PC-3 (cell line): Measurements from ENCODE around the gene CEP128. TPM values are rescaled to one million over a fixed set of nuclear protein-coding genes. Genes with fewer than 3 reads are reported as not detected.

Experiments
- ATAC-seq: fragments of 200-7000 bp; cut with Tn5 transposase; 2 replicates; pipeline ENCODE4 v1.9.1; 2020; ENCODE audit warnings: mild to moderate bottlenecking, moderate library complexity
- BruUV-seq: library from RNA; stranded (reverse); fragments of 400-500 nt; replicated peaks from 2 replicates; lab custom pipeline; 2021; lab: Mats Ljungman, UMichigan
- CTCF ChIA-PET: fragments of 300-600 bp; sonication (Branson Sonifier 250); formaldehyde crosslinking; loops from one replicate; lab custom pipeline; 2022; ENCODE audit warnings: antibody characterized with exemption; lab: Charles Lee
- POLR2A ChIA-PET: fragments of 300-600 bp; sonication (Branson Sonifier 250); formaldehyde crosslinking; loops from one replicate; lab custom pipeline; 2022; ENCODE audit warnings: antibody characterized with exemption; ENCODE audit not compliant: unreplicated experiment; lab: Charles Lee
- DNase-seq: peaks from one replicate; pipeline ENCODE4 v3.0.0-alpha.2; 2015
- H2AFZ ChIP-seq: fragments of 300-600 bp; sonication (generic); 2 replicates; pipeline ENCODE4 v1.6.0; 2016; ENCODE audit warnings: antibody characterized with exemption, low read length
- H3F3A ChIP-seq: fragments of 300-600 bp; sonication (generic); one replicate; pipeline ENCODE4 v1.6.0; 2017; ENCODE audit warnings: antibody characterized with exemption, low read length, control low read depth, mild to moderate bottlenecking; ENCODE audit not compliant: unreplicated experiment
- H3K27ac ChIP-seq: fragments of 300-600 bp; sonication (generic); 2 replicates; pipeline ENCODE4 v1.5.1; 2016; ENCODE audit warnings: mild to moderate bottlenecking, low read length
- H3K27me3 ChIP-seq: fragments of 300-600 bp; sonication (generic); 2 replicates; pipeline ENCODE4 v1.6.1; 2016; ENCODE audit warnings: low read length, mixed read lengths
- H3K36me3 ChIP-seq: fragments of 300-600 bp; sonication (generic); 2 replicates; pipeline ENCODE4 v1.6.1; 2016; ENCODE audit warnings: low read depth, mixed run types, low read length, mixed read lengths
- H3K4me1 ChIP-seq: fragments of 300-600 bp; sonication (generic); 2 replicates; pipeline ENCODE4 v1.5.1; 2016; ENCODE audit warnings: low read length; ENCODE audit not compliant: insufficient read depth
- H3K4me2 ChIP-seq: fragments of 300-600 bp; sonication (generic); 2 replicates; pipeline ENCODE4 v1.6.0; 2016; ENCODE audit warnings: low read length
- H3K4me3 ChIP-seq: fragments of 300-600 bp; sonication (generic); 2 replicates; pipeline ENCODE4 v1.5.1; 2016; ENCODE audit warnings: mild to moderate bottlenecking, low read length, mixed read lengths
- H3K79me2 ChIP-seq: fragments of 300-600 bp; sonication (generic); 2 replicates; pipeline ENCODE4 v1.6.1; 2017; ENCODE audit warnings: low read length, mixed read lengths
- H3K9ac ChIP-seq: fragments of 300-600 bp; sonication (generic); 2 replicates; pipeline ENCODE4 v1.6.0; 2016; ENCODE audit warnings: mild to moderate bottlenecking, low read length
- H3K9me2 ChIP-seq: fragments of 300-600 bp; sonication (generic); replicated peaks from 2 replicates; pipeline ENCODE4 v1.6.1; 2016; ENCODE audit warnings: mixed run types, low read length, mixed read lengths
- H3K9me3 ChIP-seq: fragments of 300-600 bp; sonication (generic); 2 replicates; pipeline ENCODE4 v1.6.1; 2016; ENCODE audit warnings: low read length, mixed read lengths
- H4K20me1 ChIP-seq: fragments of 300-600 bp; sonication (generic); 2 replicates; pipeline ENCODE4 v1.6.1; 2016; ENCODE audit warnings: low read length, mixed read lengths
- EZH2 ChIP-seq: fragments of 300-600 bp; sonication (generic); IDR thresholded peaks from one replicate; pipeline ENCODE4 v1.6.1; 2017; ENCODE audit warnings: antibody characterized with exemption, mild to moderate bottlenecking, low read length; ENCODE audit not compliant: unreplicated experiment
- EZH2phosphoT487 ChIP-seq: fragments of 300-600 bp; sonication (generic); IDR thresholded peaks from 2 replicates; pipeline ENCODE4 v1.6.1; 2018; ENCODE audit warnings: mild to moderate bottlenecking, antibody characterized with exemption, low read length, borderline replicate concordance
- intact Hi-C: fragments of 100-400 bp; cut with micrococcal nuclease; formaldehyde crosslinking; loops from 2 replicates; pipeline ENCODE4 v1.9.0; 2023
- total RNA-seq: library from RNA; depleted of rRNA; stranded (reverse); fragments of >200 nt; gene quantifications from 2 replicates; pipeline ENCODE4 v1.2.3, GENCODE V29; 2014
- TF ChIP-seq, protein P1 (sequence below): fragments of 300-600 bp; sonication (generic); conservative IDR thresholded peaks from 2 replicates; pipeline ENCODE4 v1.5.1; 2017; ENCODE audit warnings: antibody characterized with exemption, low read depth, mild to moderate bottlenecking, low read length

CEP128 gene
- total RNA-seq, 1 experiment from 2014 or later = 11.6 TPM

DNA sequence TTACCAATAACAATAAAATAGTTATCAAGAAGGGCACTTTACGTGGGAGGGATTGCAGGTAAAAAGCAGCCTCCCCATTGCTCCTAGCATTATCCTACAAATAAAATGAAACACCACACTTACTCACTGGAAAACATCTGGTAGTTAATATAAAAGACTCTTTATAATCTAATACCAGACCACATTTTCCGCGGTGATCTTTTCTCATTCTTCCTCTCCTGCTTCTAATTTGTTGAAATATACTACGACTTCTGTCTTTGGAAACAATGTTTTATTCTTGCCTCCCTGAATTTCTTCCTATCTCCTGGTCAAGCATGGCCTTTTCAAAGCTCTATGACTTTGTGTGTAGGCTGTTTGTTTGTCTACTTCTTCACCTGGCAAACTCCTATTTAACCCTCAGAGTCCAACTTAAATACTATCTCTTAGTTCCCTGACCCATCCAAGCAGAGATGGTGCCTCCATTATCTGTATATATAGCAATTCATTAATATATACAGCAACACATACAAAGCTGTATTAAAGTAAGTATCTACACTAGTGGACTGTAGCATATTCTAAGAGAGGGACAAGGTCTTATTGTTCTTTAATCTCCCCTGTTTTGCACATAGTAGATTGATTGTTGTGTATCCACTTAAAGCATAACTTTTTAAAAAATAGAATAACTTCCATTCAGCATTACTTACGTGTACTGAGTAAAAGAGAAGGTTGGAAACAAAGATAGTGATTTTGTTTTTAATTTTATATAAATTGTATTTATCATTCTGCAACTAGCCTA lies 228.3 kb downstream of the CEP128 start:
- TF ChIP-seq, protein P1, sequence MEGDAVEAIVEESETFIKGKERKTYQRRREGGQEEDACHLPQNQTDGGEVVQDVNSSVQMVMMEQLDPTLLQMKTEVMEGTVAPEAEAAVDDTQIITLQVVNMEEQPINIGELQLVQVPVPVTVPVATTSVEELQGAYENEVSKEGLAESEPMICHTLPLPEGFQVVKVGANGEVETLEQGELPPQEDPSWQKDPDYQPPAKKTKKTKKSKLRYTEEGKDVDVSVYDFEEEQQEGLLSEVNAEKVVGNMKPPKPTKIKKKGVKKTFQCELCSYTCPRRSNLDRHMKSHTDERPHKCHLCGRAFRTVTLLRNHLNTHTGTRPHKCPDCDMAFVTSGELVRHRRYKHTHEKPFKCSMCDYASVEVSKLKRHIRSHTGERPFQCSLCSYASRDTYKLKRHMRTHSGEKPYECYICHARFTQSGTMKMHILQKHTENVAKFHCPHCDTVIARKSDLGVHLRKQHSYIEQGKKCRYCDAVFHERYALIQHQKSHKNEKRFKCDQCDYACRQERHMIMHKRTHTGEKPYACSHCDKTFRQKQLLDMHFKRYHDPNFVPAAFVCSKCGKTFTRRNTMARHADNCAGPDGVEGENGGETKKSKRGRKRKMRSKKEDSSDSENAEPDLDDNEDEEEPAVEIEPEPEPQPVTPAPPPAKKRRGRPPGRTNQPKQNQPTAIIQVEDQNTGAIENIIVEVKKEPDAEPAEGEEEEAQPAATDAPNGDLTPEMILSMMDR = no peak
- no peak for TF ChIP-seq EZH2phosphoT487
- TF ChIP-seq EZH2 = no peak
- DNase-seq (no peak), ATAC-seq (no peak)
- no peaks in the 10 kb centered on the region for H3K27me3 ChIP-seq
- no peaks in the 10 kb centered on the region for H3F3A ChIP-seq
- no peaks in the 10 kb centered on the region for H4K20me1 ChIP-seq
- ChIA-PET POLR2A (no interaction called here), CTCF (no interaction called here)
- H3K36me3 ChIP-seq = no peaks in the 10 kb centered on the region
- no peaks in the 10 kb centered on the region for H3K9me3 ChIP-seq
- H3K4me1 ChIP-seq = no peaks in the 10 kb centered on the region
- no peak overlapping the region for H2AFZ ChIP-seq
- H3K4me2 ChIP-seq = no peak overlapping the region
- no peak overlapping the region for H3K9ac ChIP-seq
- intact Hi-C loops = no loop called here
- no peak overlapping the region for H3K27ac ChIP-seq
- H3K9me2 ChIP-seq = no peaks in the 10 kb centered on the region
- no peak overlapping the region for H3K4me3 ChIP-seq
- BruUV-seq = no TSS peak
- H3K79me2 ChIP-seq = no peaks in the 10 kb centered on the region

DNA sequence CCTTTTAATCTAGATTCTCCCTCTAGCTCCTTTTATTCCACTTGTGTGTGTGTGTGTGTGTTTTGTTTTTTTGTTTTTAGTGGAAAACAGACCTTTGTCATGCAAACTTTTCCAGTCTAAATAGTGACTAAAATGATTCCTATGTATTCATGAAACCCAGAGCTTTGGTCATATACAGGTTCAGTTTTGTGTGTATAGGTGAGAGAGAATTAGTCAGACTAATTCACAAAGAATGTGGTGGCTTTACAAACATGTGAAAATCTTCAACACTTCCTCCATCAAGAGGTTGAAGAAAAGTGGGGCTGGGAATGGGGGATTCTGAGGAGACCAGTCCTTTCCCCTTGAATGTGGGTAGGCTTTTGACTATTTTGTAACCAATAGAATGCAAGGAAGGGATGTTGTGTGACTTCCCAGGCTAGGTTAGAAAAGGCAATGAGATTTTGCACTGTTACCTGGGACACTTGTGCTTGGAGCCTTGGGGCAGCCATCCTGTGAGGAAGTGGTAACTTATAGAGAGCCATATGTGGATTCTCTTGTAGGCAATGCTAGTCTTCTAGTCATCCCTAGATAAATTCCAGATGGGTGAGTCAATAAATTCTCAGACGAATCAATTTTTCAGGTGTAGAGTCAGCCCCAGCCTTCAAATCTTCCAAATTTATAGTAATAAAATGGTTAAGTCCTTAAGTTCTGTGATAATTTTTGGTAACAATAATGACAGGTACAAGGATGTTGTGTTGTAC lies 236.1 kb downstream of the CEP128 start:
- no TSS peak for BruUV-seq
- DNase-seq = peak; percentile 64
- Histone ChIP-seq H3F3A (no peaks in the 10 kb centered on the region), H4K20me1 (no peaks in the 10 kb centered on the region), H3K27me3 (no peaks in the 10 kb centered on the region), H3K4me2 (peak overlapping the region; percentile 20; the same call in 1 of the 2 replicates), H2AFZ (no peak overlapping the region), H3K9ac (no peak overlapping the region), H3K79me2 (no peaks in the 10 kb centered on the region), H3K4me1 (peaks cover 10% of the 10 kb centered on the region), H3K9me2 (no peaks in the 10 kb centered on the region), H3K36me3 (no peaks in the 10 kb centered on the region), H3K27ac (no peak overlapping the region), H3K4me3 (no peak overlapping the region; the same call in 1 of the 2 replicates), H3K9me3 (no peaks in the 10 kb centered on the region)
- CTCF ChIA-PET = no interaction called here
- intact Hi-C loops = no loop called here
- POLR2A ChIA-PET = no interaction called here
- TF ChIP-seq EZH2phosphoT487 (no peak), EZH2 (no peak)
- TF ChIP-seq, protein P1 = no peak
- ATAC-seq = peak; percentile 29; the same call in 1 of the 2 replicates

DNA sequence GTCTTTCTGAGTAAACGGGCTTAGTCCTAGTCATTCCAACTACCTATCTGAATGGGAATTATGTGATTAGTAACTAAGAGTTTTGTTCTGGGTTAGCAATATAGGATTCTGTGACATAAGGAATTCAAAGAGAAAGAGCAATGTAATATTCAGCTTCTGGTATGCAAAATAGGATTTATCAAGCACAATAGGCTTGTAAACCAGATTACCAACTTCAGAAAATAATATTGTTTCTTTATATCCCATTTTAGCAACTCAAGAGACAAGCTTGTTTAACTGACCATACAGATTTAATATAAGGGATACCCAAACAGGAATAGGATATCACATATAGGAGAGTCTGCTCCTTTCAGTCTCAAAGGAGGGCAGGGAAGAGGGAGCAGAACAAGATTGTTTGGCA lies 240.9 kb downstream of the CEP128 start:
- ChIA-PET POLR2A (no interaction called here), CTCF (no interaction called here)
- no peak overlapping the region for H3K9ac ChIP-seq
- H3K9me2 ChIP-seq = no peaks in the 10 kb centered on the region
- no peaks in the 10 kb centered on the region for H3K27me3 ChIP-seq
- H3F3A ChIP-seq = no peaks in the 10 kb centered on the region
- no peak overlapping the region for H2AFZ ChIP-seq
- peaks cover 7% of the 10 kb centered on the region for H3K4me1 ChIP-seq
- H4K20me1 ChIP-seq = no peaks in the 10 kb centered on the region
- H3K36me3 ChIP-seq = no peaks in the 10 kb centered on the region
- H3K4me3 ChIP-seq = no peak overlapping the region
- H3K9me3 ChIP-seq = no peaks in the 10 kb centered on the region
- DNase-seq (no peak), ATAC-seq (no peak)
- no peak overlapping the region for H3K27ac ChIP-seq
- H3K79me2 ChIP-seq = no peaks in the 10 kb centered on the region
- TF ChIP-seq EZH2 (no peak), EZH2phosphoT487 (no peak)
- TF ChIP-seq, protein P1 = no peak
- H3K4me2 ChIP-seq = no peak overlapping the region
- no TSS peak for BruUV-seq
- intact Hi-C loops = no loop called here
